Activated naive CD4-positive, alpha-beta T cell treated with Interleukin-2 at 50 U/mL for 16 hours (primary cell): ENCODE measurements around the gene TRIM32.

Experiments
- DNase-seq: peaks from one replicate; pipeline ENCODE4 v3.0.0-alpha.2; 2020

The TRIM32 gene

GRCh38 chr9:116706310-116707290, 19.5 kb downstream of the TRIM32 start:
- no peak for DNase-seq

GRCh38 chr9:116712781-116713180, 25.7 kb downstream of the TRIM32 start:
- no peak for DNase-seq

GRCh38 chr9:116713271-116713670, 26.2 kb downstream of the TRIM32 start:
- DNase-seq, result no peak

DNA sequence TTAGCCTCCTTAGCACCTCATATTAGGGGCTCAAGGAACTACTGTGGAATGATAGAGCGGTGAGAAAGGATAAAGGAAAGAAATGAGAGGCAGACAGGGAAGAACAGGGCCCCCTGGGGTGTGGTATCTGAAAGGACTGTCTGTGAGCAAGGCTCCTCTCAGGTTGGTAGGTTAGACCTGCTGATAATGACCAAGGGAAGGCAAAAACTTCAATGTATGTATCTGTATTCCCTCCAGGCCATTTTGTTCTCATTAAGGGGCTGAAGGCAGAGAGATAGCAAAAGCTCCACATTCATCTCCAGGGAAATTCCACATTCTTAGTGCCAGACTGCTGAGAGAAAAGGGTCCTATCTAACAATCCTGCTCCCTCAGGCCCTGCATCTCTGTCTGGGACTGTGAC, 28.6 kb downstream of the TRIM32 start:
- DNase-seq, result no peak

DNA sequence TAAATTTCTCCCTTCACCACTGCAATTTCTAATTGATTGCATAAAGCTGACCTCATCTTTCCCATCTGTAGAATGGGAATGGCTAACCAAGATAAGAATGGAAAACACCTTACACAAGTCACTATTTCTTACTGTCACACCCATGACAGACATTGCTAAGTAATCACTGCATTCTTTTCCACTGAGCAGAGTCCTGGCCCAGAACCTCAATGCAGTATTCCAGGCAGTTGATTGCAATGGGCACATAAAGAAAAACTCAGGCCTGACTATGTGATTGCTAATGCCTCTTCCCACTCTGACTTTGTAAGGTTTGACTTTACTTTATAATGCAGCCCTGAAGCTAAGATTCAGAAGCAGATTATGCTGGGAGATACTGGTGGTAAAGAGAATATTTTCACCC, 29.3 kb downstream of the TRIM32 start:
- DNase-seq, result no peak

GRCh38 chr9:116717150-116717549, 30.0 kb downstream of the TRIM32 start:
- no peak for DNase-seq

GRCh38 chr9:116718111-116718510, 31.0 kb downstream of the TRIM32 start:
- no peak for DNase-seq

DNA sequence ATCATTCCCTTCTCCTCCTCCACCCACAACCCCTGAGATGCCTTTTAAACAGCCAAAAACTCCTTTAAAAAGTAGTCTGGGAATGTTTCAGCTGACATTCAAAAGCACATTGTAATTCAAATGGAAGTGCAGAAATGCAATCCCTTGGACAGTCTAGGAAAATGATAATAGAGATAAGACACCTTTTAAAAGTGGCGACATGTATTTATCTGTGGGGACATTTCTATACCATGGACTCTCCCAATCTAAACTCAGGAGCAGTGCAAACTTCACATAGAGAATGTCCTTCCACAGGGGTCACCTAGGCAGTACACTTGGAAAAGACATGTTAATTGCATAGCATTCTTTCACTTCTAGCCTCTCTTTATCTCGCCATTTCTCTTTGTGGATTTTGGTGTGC, 33.0 kb downstream of the TRIM32 start:
- no peak for DNase-seq

- DNase-seq, result no peak
Observed at GRCh38 chr9:116721411-116721810, 34.3 kb downstream of the TRIM32 start.

GRCh38 chr9:116721944-116722343, 34.8 kb downstream of the TRIM32 start:
- DNase-seq, result no peak

GRCh38 chr9:116724123-116724522, 37.0 kb downstream of the TRIM32 start:
- no peak for DNase-seq

DNA sequence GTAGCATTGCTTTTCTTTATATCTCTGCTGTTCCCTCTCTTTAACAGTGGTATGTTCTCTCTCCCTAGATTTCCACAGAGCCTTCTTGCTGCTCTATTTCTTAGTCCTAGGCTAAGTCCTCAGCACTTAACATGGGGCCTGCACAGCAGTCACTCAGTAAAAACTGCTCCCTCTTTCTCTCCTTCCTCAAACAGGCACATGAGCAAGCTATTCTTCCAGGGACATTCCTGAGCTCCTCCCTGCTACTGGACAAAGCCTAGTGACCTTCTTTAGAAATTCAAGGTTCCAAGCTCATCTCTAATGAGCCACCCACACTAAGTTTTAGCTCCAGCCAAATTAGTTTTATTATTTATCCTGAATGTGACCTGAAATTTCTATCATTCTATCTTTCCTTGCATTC, 39.5 kb downstream of the TRIM32 start:
- DNase-seq, result no peak

GRCh38 chr9:116733010-116733641, 46.0 kb downstream of the TRIM32 start:
- DNase-seq, result no peak

GRCh38 chr9:116736399-116737151, 49.5 kb downstream of the TRIM32 start:
- DNase-seq, result no peak

- DNase-seq, result peak; percentile 38
Observed at GRCh38 chr9:116737152-116737546, 50.0 kb downstream of the TRIM32 start.

- no peak for DNase-seq
Observed at GRCh38 chr9:116741086-116741740, 54.1 kb downstream of the TRIM32 start.

DNA sequence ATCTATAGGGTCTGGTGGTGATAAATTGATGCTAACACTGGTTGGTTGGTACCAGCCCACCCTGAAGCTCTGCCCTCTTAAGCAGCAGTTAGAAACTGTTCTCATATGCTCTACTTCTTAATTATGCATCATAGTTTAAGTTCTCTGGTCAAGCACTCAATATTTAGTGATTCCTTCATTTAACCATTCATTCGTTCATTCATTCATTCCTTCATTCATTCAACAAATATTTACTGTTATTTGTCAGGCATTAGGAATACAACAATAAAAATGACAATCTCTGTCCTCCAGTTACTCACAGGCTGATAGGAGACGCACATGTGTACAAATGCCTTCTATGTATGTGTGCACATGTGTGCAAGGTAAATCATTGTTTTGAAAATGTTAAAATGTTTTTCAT, 54.6 kb downstream of the TRIM32 start:
- DNase-seq, result no peak

GRCh38 chr9:116749176-116749575, 62.1 kb downstream of the TRIM32 start:
- no peak for DNase-seq

GRCh38 chr9:116749772-116750171, 62.7 kb downstream of the TRIM32 start:
- DNase-seq, result no peak

GRCh38 chr9:116750510-116750909, 63.4 kb downstream of the TRIM32 start:
- no peak for DNase-seq
